HG03280 (cell line): ENCODE results near the gene EXOC6B.

Experiments
- ATAC-seq: cut with Tn5 transposase; IDR thresholded peaks from one replicate; pipeline ENCODE4 v1.9.1; 2021; ENCODE audit warnings: mild to moderate bottlenecking, moderate library complexity; ENCODE audit not compliant: unreplicated experiment

EXOC6B gene

GRCh38 chr2:72744049-72744448 is 81.8 kb downstream of the EXOC6B start:
- ATAC-seq: no peak

GRCh38 chr2:72743481-72743880 is 82.4 kb downstream of the EXOC6B start:
- no peak for ATAC-seq

- no peak for ATAC-seq
These were observed 87.7 kb downstream of the EXOC6B start for GRCh38 chr2:72738096-72738495.

- no peak for ATAC-seq
These were observed 91.4 kb downstream of the EXOC6B start for GRCh38 chr2:72734432-72734831.

- no peak for ATAC-seq
These were observed 94.7 kb downstream of the EXOC6B start for GRCh38 chr2:72731116-72731515.

GRCh38 chr2:72727356-72727755 is 98.5 kb downstream of the EXOC6B start:
- ATAC-seq: no peak

- ATAC-seq: no peak
These were observed 102.0 kb downstream of the EXOC6B start for GRCh38 chr2:72723769-72724370.

- no peak for ATAC-seq
These were observed 103.3 kb downstream of the EXOC6B start for GRCh38 chr2:72722492-72723070.

- no peak for ATAC-seq
These were observed 106.4 kb downstream of the EXOC6B start for GRCh38 chr2:72719416-72719815.

GRCh38 chr2:72718876-72719275 is 107.0 kb downstream of the EXOC6B start:
- ATAC-seq: no peak

- no peak for ATAC-seq
These were observed 109.2 kb downstream of the EXOC6B start for GRCh38 chr2:72716601-72717000.

GRCh38 chr2:72713857-72714256 is 112.0 kb downstream of the EXOC6B start:
- no peak for ATAC-seq

- ATAC-seq: no peak
These were observed 112.9 kb downstream of the EXOC6B start for GRCh38 chr2:72712977-72713376.

GRCh38 chr2:72712304-72712703 is 113.5 kb downstream of the EXOC6B start:
- ATAC-seq: no peak

- no peak for ATAC-seq
These were observed 115.2 kb downstream of the EXOC6B start for GRCh38 chr2:72710418-72711152.

- no peak for ATAC-seq
These were observed 117.6 kb downstream of the EXOC6B start for GRCh38 chr2:72708236-72708635.

- no peak for ATAC-seq
These were observed 127.5 kb downstream of the EXOC6B start for GRCh38 chr2:72698300-72698699.

GRCh38 chr2:72696559-72696958 is 129.3 kb downstream of the EXOC6B start:
- ATAC-seq: no peak

GRCh38 chr2:72695676-72696075 is 130.2 kb downstream of the EXOC6B start:
- ATAC-seq: no peak

GRCh38 chr2:72694715-72695496 is 130.9 kb downstream of the EXOC6B start:
- no peak for ATAC-seq

GRCh38 chr2:72689579-72690195 is 136.1 kb downstream of the EXOC6B start:
- no peak for ATAC-seq
